ENCODE results near the gene IFIT3. TPM values are rescaled to one million over a fixed set of nuclear protein-coding genes. Genes with fewer than 3 reads are reported as not detected.
A peak's percentile ranks its signal among the peaks of the same experiment; 100 is the strongest.
"Not testable (repeated sequence)": the region's sequence is repeated elsewhere in the genome, so short reads cannot be mapped to it uniquely, and the experiment has no call there.

The IFIT3 gene
- total RNA-seq, 2 donors from 2014 or later = 2.3 to 3.9 TPM

DNA sequence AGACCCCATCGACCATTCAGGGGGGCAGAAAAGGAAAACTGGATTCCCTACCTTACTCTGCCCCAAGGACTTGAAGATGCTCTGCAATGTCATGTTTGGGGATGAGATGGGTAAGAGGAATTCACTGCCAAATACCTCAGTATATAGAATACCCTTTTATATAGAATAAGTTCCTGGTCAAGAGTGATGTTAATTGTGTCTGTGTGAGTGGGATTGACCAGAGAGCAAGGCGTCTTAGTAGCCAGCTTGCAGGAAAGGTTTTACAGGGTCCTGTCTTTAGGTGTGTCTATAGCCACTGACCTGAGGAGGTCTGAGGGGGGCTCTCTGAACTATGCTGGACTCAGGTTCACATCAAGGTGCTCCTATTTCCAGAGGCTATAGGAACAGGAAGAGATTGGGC is 1.4 kb downstream of the IFIT3 start:
- peaks cover 41% of the 10 kb centered on the region for H3K4me1 ChIP-seq
- no peaks in the 10 kb centered on the region for H3K9me3 ChIP-seq
- H3K4me3 ChIP-seq = no peak overlapping the region
- intact Hi-C loops (cut with DNase I) = no loop called here
- no peaks in the 10 kb centered on the region for H3K36me3 ChIP-seq (replicated peaks in 1 of 2; ENCODE audit: insufficient read depth in 1 of 2, low read depth in 2 of 2)
- no peak for TF ChIP-seq POLR2A (IDR thresholded peaks at IDR 0.05)
- TF ChIP-seq, protein P1, sequence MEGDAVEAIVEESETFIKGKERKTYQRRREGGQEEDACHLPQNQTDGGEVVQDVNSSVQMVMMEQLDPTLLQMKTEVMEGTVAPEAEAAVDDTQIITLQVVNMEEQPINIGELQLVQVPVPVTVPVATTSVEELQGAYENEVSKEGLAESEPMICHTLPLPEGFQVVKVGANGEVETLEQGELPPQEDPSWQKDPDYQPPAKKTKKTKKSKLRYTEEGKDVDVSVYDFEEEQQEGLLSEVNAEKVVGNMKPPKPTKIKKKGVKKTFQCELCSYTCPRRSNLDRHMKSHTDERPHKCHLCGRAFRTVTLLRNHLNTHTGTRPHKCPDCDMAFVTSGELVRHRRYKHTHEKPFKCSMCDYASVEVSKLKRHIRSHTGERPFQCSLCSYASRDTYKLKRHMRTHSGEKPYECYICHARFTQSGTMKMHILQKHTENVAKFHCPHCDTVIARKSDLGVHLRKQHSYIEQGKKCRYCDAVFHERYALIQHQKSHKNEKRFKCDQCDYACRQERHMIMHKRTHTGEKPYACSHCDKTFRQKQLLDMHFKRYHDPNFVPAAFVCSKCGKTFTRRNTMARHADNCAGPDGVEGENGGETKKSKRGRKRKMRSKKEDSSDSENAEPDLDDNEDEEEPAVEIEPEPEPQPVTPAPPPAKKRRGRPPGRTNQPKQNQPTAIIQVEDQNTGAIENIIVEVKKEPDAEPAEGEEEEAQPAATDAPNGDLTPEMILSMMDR (IDR thresholded peaks at IDR 0.05) = no peak
- H3K27me3 ChIP-seq = no peaks in the 10 kb centered on the region
- 72 to 93% methylated on average over 2 of the region's 2 CpGs for WGBS, 2 donors
- ATAC-seq (no peak), DNase-seq (no peak)
- H3K27ac ChIP-seq = peak overlapping the region in 2 of 4 donors; percentile 76 to 89

DNA sequence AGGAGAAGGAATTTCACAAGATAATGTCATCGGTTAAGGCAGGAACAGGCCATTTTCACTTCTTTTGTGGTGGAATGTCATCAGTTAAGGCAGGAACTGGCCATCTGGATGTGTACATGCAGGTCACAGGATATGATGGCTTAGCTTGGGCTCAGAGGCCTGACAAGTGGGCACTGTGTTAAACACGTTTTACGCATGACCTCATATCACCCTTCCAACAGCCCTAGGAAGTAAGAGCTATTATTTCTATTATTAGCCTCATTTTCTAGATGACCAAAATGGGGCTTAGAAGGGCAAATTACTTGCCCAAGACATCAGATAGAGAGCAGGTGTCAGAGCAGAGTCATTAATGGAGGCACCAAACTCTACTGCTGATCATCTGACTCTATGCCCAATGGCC is 2.2 kb downstream of the IFIT3 start:
- H3K36me3 ChIP-seq (replicated peaks in 1 of 2; ENCODE audit: insufficient read depth in 1 of 2, low read depth in 2 of 2); H3K4me3 ChIP-seq: not testable (repeated sequence)

DNA sequence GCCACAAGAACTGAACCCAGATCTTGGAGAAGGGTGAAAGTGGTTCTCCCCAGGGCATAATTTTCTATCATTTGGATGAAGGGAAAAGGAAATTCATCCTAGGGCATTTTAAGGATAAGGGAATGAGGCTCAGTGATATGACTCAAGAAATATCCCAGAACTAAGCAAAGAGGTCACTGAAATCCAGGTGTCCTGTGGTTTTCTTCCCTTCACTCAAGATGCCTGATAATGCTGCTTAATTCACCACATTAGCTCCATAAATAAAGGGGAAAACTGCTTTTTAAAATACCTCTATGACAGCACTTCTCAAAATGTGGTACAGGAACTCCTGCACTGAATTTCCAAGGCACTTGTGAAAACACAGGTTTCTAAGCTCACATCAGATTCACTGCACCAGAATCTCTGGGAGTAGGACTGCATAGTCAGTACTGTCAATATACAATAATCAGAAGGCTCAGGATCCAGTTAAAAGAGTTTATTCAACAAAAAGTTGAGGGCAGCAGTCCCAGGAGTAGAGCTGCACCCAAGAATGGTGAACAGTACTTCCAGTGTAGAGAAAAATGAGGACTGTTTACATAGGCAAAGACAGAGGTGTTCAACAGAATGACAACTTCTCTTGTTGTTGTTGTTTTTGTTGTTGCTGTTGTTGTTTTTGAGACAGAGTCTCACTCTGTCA is 2.9 kb downstream of the IFIT3 start:
- intact Hi-C loops (cut with DNase I) = no loop called here
- H3K27ac ChIP-seq = peak overlapping the region; percentile 4 to 35 (median 8)
- H3K36me3 ChIP-seq (replicated peaks in 1 of 2; ENCODE audit: insufficient read depth in 1 of 2, low read depth in 2 of 2) = no peaks in the 10 kb centered on the region
- ATAC-seq (no peak), DNase-seq (no peak)
- no peaks in the 10 kb centered on the region for H3K27me3 ChIP-seq
- TF ChIP-seq, protein P1 (IDR thresholded peaks at IDR 0.05) = no peak
- TF ChIP-seq POLR2A (IDR thresholded peaks at IDR 0.05) = no peak
- H3K9me3 ChIP-seq = no peaks in the 10 kb centered on the region
- H3K4me3 ChIP-seq = no peak overlapping the region
- peaks cover 42% of the 10 kb centered on the region for H3K4me1 ChIP-seq

More for the DNA sequence above, 2.2 kb downstream of the IFIT3 start:
- H3K4me1 ChIP-seq = peaks cover 42% of the 10 kb centered on the region
- 78 to 80% methylated on average over 3 of the region's 3 CpGs for WGBS, 2 donors
- DNase-seq; H3K27me3 ChIP-seq; intact Hi-C loops (cut with DNase I); ATAC-seq; H3K9me3 ChIP-seq: not testable (repeated sequence)
- peak overlapping the region in 2 of 4 donors; percentile 8 to 35 for H3K27ac ChIP-seq

DNA sequence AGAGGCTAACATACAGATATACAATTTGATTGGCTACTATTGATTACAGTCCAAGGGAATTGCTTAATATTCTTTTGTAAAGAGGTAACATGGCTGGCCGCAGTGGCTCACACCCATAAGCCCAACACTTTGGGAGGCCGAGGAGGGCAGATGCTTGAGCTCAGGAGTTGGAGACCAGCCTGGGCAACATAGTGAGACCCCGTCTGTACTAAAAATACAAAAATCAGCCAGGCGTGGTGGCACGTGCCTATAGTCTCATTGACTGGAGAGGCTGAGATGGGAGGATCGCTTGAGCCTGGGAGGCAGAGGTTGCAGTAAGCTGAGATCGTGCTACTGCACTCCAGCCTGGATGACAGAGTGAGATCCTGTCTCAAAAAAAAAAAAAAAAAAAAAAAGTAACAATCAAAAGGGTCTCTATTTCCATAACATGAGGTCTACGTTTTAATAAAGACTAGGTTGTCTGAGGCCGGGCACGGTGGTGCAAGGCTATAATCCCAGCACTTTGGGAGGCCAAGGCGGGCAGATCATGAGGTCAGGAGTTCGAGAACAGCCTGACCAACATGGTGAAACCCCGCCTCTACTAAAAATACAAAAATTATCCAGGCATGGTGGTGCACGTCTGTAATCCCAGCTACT is 3.8 kb downstream of the IFIT3 start:
- Histone ChIP-seq H3K27ac (peak overlapping the region; percentile 7 to 80 (median 72)), H3K4me1 (peaks cover 42% of the 10 kb centered on the region)
- intact Hi-C loops (cut with DNase I); DNase-seq; H3K27me3 ChIP-seq; H3K36me3 ChIP-seq (replicated peaks in 1 of 2; ENCODE audit: insufficient read depth in 1 of 2, low read depth in 2 of 2); ATAC-seq; H3K9me3 ChIP-seq; H3K4me3 ChIP-seq: not testable (repeated sequence)
- WGBS, 2 donors = 73 to 85% methylated on average over 13 to 14 of the region's 14 CpGs

DNA sequence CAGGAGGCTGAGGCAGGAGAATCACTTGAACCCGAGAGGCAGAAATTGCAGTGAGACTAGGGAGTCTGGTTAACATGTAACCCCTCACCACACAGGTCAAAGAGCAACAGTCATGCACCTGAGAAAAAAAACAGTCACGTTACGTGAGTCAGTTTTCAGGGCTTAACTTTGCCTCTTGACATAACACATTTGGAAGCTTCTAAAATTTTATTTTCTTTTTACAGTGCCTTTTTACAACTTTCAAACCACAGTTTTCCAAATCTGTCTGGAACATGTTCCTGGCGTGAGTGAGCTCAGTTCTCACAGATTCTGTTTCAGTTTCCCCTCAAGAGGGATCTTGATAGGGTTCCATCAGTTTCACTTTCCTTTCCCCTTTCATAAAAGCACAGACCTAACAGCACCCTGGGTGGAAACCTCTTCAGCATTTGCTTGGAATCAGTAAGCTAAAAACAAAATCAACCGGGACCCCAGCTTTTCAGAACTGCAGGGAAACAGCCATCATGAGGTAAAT is 4.4 kb downstream of the IFIT3 start:
- no peaks in the 10 kb centered on the region for H3K27me3 ChIP-seq
- peaks cover 41% of the 10 kb centered on the region for H3K4me1 ChIP-seq
- WGBS, 2 donors = 3 to 31% methylated on average over 5 of the region's 5 CpGs
- DNase-seq (peak in 1 of 4 donors; percentile 46), ATAC-seq (peak; percentile 45)
- no peaks in the 10 kb centered on the region for H3K9me3 ChIP-seq
- H3K36me3 ChIP-seq (replicated peaks in 1 of 2; ENCODE audit: insufficient read depth in 1 of 2, low read depth in 2 of 2) = no peaks in the 10 kb centered on the region
- H3K27ac ChIP-seq = peak overlapping the region in 3 of 4 donors; percentile 68 to 80 (median 76)
- TF ChIP-seq, protein P1 (IDR thresholded peaks at IDR 0.05) = no peak
- TF ChIP-seq POLR2A (IDR thresholded peaks at IDR 0.05) = no peak
- intact Hi-C loops (cut with DNase I) = no loop called here
- no peak overlapping the region for H3K4me3 ChIP-seq

Data from body of pancreas (tissue), 4 donors.